SKM-1 (cell line): ENCODE data around the gene COPZ1.
"Not testable (repeated sequence)": the region's sequence is repeated elsewhere in the genome, so short reads cannot be mapped to it uniquely, and the experiment has no call there.

ENCODE experiments used
- DNase-seq: peaks from one replicate; lab custom pipeline; 2025; ENCODE audit not compliant: unreplicated experiment; lab: John Stamatoyannopoulos, UW

The COPZ1 gene

GRCh38 chr12:54294152-54294952 is 30.6 kb upstream of the COPZ1 start:
- DNase-seq: no peak

- no peak for DNase-seq
These were observed 29.9 kb upstream of the COPZ1 start for GRCh38 chr12:54294953-54295566.

GRCh38 chr12:54296393-54297099 is 28.4 kb upstream of the COPZ1 start:
- DNase-seq: no peak

- DNase-seq: no peak
These were observed 26.0 kb upstream of the COPZ1 start for GRCh38 chr12:54298904-54299303.

GRCh38 chr12:54299515-54300224 is 25.3 kb upstream of the COPZ1 start:
- no peak for DNase-seq

- no peak for DNase-seq
These were observed 24.7 kb upstream of the COPZ1 start for GRCh38 chr12:54300225-54300731.

GRCh38 chr12:54300732-54301427 is 24.1 kb upstream of the COPZ1 start, which contains the start of gene NFE2:
NFE2 (minus strand) TSS chr12:54301015; CDS start chr12:54295248, 5,767 bp downstream.
- peak; percentile 73 for DNase-seq

- DNase-seq: no peak
These were observed 23.4 kb upstream of the COPZ1 start for GRCh38 chr12:54301428-54302048.

- DNase-seq: no peak
These were observed 21.3 kb upstream of the COPZ1 start for GRCh38 chr12:54303640-54304039.

GRCh38 chr12:54304187-54304810 is 20.6 kb upstream of the COPZ1 start:
- DNase-seq: peak; percentile 55

- peak; percentile 80 for DNase-seq
These were observed 17.8 kb upstream of the COPZ1 start for GRCh38 chr12:54306925-54307741.

GRCh38 chr12:54311051-54311450 is 13.9 kb upstream of the COPZ1 start:
- no peak for DNase-seq

GRCh38 chr12:54312309-54312708 is 12.6 kb upstream of the COPZ1 start:
- not testable (repeated sequence) for DNase-seq

GRCh38 chr12:54321363-54321762 is 3.6 kb upstream of the COPZ1 start:
- no peak for DNase-seq

- not testable (repeated sequence) for DNase-seq
These were observed 645 bp downstream of the COPZ1 start for GRCh38 chr12:54325442-54326109.

- no peak for DNase-seq
These were observed 3.8 kb downstream of the COPZ1 start for GRCh38 chr12:54328595-54329337.

GRCh38 chr12:54329759-54330158 is 4.8 kb downstream of the COPZ1 start:
- no peak for DNase-seq
